Endothelial cell of coronary artery (primary cell): ENCODE measurements around the gene SSTR3. TPM values are rescaled to one million over a fixed set of nuclear protein-coding genes. Genes with fewer than 3 reads are reported as not detected.

Experiments used
- total RNA-seq: library from RNA; depleted of rRNA; stranded (reverse); fragments of >200 nt; gene quantifications from 2 replicates; pipeline ENCODE4 v1.2.3, GENCODE V29; 2014

Gene SSTR3
- total RNA-seq = not detected in 2 replicates

DNA sequence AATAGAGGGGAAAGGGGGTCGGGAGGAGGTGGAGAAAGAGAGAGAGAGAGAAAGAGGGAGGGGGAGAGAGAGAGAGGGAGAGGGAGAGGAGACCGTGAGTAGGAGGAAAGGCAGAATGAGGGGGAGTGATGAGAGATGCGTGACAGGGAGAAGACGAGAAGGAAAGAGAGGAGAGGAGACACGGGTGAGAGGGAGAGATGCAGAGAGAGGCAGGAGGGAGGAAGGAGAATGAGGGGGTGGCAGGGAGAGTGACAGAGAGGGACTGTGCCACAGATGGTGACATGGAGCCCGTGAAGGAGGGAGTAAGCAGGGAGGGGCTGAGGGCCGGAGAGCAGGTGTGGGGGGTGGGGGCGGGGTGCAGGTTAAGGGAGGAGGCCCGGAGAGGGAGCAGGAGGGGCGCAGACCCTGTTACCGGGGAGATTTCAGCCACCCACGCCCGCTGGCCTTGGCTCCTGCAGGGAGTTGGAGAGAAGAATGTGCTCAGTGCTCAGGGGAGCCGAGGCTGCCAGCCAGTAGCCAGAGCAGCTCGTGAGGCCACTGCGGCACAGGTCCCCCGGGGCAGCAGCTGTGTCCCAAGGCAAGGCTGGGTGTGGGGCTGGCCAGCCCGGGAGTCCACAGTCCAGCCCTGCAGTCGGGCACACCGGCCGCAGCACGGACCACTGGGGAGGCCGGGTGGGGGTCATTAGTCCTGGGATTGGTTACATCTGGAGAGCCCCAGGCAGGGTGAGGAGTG is at the start of gene SSTR3:
Gene SSTR3, minus strand, starts transcription at position 304 of the 733 bp plus-strand sequence. CDS start 4,674 bp downstream, outside the sequence.

GRCh38 chr22:37244114-37244921 is 32.0 kb upstream of the SSTR3 start, which contains the start of gene RAC2:
RAC2 (minus strand) TSS chr22:37244269; CDS start chr22:37244148, 121 bp downstream.

GRCh38 chr22:37187891-37188761 is 24.2 kb downstream of the SSTR3 start, which contains the start of gene C1QTNF6:
C1QTNF6 (minus strand) TSS chr22:37188247; CDS start chr22:37188213, 34 bp downstream.

Other genes starting within 250 kb of the SSTR3 start
- gene TST, start 193.0 kb downstream of the SSTR3 start, total RNA-seq = 41.9 and 54.2 TPM in 2 replicates
- gene MPST, start 192.7 kb downstream of the SSTR3 start, total RNA-seq = 95.5 and 117 TPM in 2 replicates
- 31.2 and 34.5 TPM in 2 replicates for gene KCTD17, start 160.7 kb downstream of the SSTR3 start, total RNA-seq
- gene TMPRSS6, start 102.8 kb downstream of the SSTR3 start, total RNA-seq = not detected in 2 replicates
- not detected in 2 replicates for gene IL2RB, start 62.6 kb downstream of the SSTR3 start, total RNA-seq
- 5.2 and 15.8 TPM in 2 replicates for gene C1QTNF6, start 24.2 kb downstream of the SSTR3 start, total RNA-seq
- 20.8 and 30.0 TPM in 2 replicates for gene RAC2, start 31.8 kb upstream of the SSTR3 start, total RNA-seq
- 0.09 and 0.28 TPM in 2 replicates for gene CYTH4, start 70.0 kb upstream of the SSTR3 start, total RNA-seq
- 0.09 and 0.47 TPM in 2 replicates for gene ELFN2, start 215.0 kb upstream of the SSTR3 start, total RNA-seq